HG02763 (cell line): Measurements from ENCODE around the gene C1QTNF6.

Experiments used
- ATAC-seq: cut with Tn5 transposase; IDR thresholded peaks from one replicate; pipeline ENCODE4 v1.9.1; 2021; ENCODE audit warnings: mild to moderate bottlenecking, moderate library complexity; ENCODE audit not compliant: unreplicated experiment

The C1QTNF6 gene

GRCh38 chr22:37164505-37164887 lies 23.6 kb downstream of the C1QTNF6 start:
- no peak for ATAC-seq

- peak; percentile 30 for ATAC-seq
These were observed 24.2 kb downstream of the C1QTNF6 start for GRCh38 chr22:37163575-37164504.

- ATAC-seq = no peak
These were observed 25.0 kb downstream of the C1QTNF6 start for GRCh38 chr22:37163096-37163489.

- ATAC-seq = peak; percentile 43
These were observed 25.6 kb downstream of the C1QTNF6 start for GRCh38 chr22:37162221-37163095.

- ATAC-seq = no peak
These were observed 26.6 kb downstream of the C1QTNF6 start for GRCh38 chr22:37161443-37161842.

GRCh38 chr22:37160027-37160426 lies 28.0 kb downstream of the C1QTNF6 start:
- ATAC-seq = no peak

- ATAC-seq = no peak
These were observed 29.1 kb downstream of the C1QTNF6 start for GRCh38 chr22:37158963-37159290.

- no peak for ATAC-seq
These were observed 30.3 kb downstream of the C1QTNF6 start for GRCh38 chr22:37157516-37158285.

GRCh38 chr22:37156686-37157435 lies 31.2 kb downstream of the C1QTNF6 start:
- no peak for ATAC-seq

GRCh38 chr22:37155971-37156370 lies 32.1 kb downstream of the C1QTNF6 start:
- ATAC-seq = no peak

- no peak for ATAC-seq
These were observed 32.9 kb downstream of the C1QTNF6 start for GRCh38 chr22:37154925-37155712.

GRCh38 chr22:37153901-37154300 lies 34.1 kb downstream of the C1QTNF6 start:
- no peak for ATAC-seq

GRCh38 chr22:37151401-37151800 lies 36.6 kb downstream of the C1QTNF6 start:
- ATAC-seq = no peak

- no peak for ATAC-seq
These were observed 37.3 kb downstream of the C1QTNF6 start for GRCh38 chr22:37150701-37151100.

GRCh38 chr22:37148742-37149665 lies 39.0 kb downstream of the C1QTNF6 start:
- no peak for ATAC-seq

- no peak for ATAC-seq
These were observed 39.9 kb downstream of the C1QTNF6 start for GRCh38 chr22:37148031-37148651.

GRCh38 chr22:37147186-37147990 lies 40.7 kb downstream of the C1QTNF6 start:
- no peak for ATAC-seq
